ENCODE measurements around the gene PDGFC.

Gene PDGFC

DNA sequence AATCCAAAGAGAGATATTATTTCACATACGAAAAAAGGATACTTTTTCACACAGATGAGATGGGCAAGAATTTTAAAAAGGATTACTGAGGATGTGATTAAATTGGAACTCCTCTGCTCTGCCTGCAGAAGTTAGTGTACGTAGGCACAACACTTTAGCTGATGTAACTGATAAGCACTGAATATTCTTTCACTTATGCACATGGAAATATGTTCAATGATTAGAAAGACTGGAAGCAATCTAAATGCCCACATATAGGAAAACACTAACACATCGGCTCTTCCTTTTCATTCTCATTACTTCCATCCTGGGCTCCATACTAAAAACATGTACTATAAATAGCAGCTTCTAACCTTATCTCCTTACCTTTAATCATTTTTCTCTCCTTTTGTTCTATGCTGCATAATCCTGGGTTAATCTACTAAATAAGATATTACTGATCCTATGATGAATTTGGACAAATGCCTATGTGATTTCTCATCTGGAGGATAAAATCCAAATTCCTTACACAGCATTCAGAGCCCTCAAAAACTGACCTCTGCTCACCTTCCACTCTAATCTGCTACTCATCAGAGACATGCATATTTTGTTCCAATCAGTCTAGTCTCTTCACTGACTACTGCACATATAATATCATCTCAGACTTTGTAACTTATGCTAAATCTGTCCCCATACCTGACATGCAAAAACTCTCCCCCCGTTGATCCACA lies 197.8 kb downstream of the PDGFC start:
- peak; percentile 59 for DNase-seq (ENCODE audit: low read depth)
- TF ChIP-seq, protein P1, sequence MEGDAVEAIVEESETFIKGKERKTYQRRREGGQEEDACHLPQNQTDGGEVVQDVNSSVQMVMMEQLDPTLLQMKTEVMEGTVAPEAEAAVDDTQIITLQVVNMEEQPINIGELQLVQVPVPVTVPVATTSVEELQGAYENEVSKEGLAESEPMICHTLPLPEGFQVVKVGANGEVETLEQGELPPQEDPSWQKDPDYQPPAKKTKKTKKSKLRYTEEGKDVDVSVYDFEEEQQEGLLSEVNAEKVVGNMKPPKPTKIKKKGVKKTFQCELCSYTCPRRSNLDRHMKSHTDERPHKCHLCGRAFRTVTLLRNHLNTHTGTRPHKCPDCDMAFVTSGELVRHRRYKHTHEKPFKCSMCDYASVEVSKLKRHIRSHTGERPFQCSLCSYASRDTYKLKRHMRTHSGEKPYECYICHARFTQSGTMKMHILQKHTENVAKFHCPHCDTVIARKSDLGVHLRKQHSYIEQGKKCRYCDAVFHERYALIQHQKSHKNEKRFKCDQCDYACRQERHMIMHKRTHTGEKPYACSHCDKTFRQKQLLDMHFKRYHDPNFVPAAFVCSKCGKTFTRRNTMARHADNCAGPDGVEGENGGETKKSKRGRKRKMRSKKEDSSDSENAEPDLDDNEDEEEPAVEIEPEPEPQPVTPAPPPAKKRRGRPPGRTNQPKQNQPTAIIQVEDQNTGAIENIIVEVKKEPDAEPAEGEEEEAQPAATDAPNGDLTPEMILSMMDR (conservative IDR thresholded peaks at IDR 0.05; ENCODE audit: low read length): no peak
- H3K4me3 ChIP-seq (ENCODE audit: low read length): no peak overlapping the region; the same call in 1 of the 2 replicates

DNA sequence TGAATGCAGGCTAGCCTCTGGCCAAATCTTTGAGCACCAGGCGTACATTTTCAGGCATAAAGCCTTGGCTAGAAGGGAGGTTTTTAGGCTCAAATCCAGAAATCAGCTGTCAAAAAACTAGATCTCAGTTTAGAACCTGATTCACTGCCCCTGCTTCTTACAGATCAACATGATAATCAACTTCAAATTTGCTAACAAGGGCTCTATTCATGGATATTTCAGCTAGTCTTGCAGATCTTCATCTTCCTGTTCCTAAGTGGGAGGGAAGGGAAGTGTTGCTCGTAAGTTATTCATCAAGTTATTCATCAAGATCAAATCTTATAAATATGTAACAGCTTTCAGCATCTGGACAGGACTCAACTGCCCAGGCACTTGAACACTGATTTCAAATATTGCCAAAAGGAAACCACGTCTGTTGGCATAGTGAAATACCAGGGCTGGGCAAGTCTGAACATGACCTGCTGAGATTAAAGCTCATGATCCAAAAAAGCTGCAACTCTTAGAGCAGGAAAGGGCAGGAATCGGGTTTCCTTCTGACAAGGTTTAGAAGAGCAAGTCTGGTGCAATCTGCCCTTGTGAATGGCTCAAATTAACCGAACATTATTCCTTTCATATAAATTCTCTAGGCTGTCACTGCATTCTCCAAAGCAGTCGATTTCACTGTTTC lies 200.3 kb downstream of the PDGFC start:
- H3K4me3 ChIP-seq (ENCODE audit: low read length): peak overlapping the region; percentile 35
- DNase-seq (ENCODE audit: low read depth): peak; percentile 93
- TF ChIP-seq, protein P1 (conservative IDR thresholded peaks at IDR 0.05; ENCODE audit: low read length): no peak

DNA sequence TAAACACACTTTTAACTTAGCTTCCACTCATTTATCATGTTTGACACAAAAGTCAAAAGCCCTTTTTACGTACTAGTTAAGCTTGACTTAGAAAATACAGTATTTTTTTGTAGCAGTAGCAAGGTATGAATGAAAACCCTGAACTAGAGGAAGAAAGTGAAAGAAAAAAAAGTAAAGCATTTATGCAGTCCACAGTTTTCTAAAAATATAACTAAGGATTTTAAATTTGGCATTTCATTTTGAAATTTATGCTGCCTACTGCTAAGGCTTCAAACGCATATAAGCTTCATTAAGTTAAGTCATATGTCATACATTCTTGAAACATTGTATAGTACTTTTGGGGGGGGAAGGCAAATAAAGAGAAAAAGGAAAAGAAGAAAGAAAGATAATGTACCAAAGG lies 201.5 kb downstream of the PDGFC start:
- no peak for DNase-seq (ENCODE audit: low read depth)
- no peak overlapping the region for H3K4me3 ChIP-seq (ENCODE audit: low read length)
- TF ChIP-seq, protein P1 (conservative IDR thresholded peaks at IDR 0.05; ENCODE audit: low read length): no peak

DNA sequence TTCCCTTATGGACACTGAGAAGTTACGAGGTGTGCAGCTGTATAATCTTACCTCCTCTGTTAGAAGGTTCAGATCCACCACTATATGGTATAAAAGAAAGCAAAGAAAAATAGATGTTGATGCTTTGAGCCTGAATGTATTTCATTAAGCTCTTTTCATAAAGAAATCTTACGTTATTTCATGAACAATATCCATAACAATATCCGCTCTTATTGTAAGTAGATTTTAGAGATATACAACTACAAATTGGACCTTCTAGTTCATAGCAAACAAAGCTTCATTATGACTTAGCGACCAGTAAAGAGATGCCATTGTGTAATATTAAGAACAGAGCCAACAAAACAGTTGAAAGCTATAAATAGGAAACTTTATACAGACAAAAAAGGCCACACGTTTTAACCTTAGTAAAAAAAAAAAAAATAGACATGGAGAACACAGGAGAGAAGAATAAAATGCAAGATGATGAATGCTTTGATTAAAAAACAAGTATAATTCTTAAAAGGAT lies 203.6 kb downstream of the PDGFC start:
- no peak overlapping the region for H3K4me3 ChIP-seq (ENCODE audit: low read length)
- TF ChIP-seq, protein P1 (conservative IDR thresholded peaks at IDR 0.05; ENCODE audit: low read length): no peak
- DNase-seq (ENCODE audit: low read depth): no peak

DNA sequence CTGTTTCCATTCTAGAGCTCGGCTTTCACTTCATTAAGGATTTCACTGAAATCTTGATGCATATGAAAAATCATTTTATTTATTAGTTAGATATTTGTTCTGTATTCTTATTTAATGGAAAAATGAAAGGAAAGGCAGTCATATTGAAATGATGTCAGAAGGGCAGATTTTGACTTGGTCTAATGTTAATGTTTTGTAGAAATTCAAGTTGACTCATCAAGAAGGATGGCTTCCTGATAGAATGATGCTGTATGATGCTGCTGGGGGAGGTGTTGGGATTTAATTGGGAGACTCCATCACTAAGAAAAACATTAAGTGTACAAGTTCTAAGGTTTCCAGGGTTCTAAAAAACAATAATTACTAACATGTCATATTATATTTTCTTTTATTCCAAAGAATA lies 204.8 kb downstream of the PDGFC start:
- H3K4me3 ChIP-seq (ENCODE audit: low read length): no peak overlapping the region
- TF ChIP-seq, protein P1 (conservative IDR thresholded peaks at IDR 0.05; ENCODE audit: low read length): no peak
- no peak for DNase-seq (ENCODE audit: low read depth)

DNA sequence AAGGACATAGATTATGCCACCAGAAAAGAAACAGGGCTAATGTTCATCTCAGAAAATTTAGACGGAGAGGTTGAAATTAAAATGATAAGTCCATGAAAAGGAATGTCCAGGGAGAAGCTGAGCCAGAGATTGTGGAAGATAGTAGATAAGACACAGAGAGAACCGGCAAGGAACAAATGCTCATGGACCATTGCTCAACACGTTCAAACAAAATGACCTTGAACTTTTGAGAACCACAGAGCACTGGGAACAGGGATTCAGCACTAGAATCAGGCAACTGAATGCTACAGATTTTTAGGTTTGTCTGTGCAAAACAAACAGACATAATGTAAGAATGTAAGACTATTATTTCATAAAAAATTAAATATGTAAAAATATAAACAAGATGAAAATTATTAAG lies 206.3 kb downstream of the PDGFC start:
- H3K4me3 ChIP-seq (ENCODE audit: low read length): no peak overlapping the region
- DNase-seq (ENCODE audit: low read depth): no peak
- TF ChIP-seq, protein P1 (conservative IDR thresholded peaks at IDR 0.05; ENCODE audit: low read length): no peak

DNA sequence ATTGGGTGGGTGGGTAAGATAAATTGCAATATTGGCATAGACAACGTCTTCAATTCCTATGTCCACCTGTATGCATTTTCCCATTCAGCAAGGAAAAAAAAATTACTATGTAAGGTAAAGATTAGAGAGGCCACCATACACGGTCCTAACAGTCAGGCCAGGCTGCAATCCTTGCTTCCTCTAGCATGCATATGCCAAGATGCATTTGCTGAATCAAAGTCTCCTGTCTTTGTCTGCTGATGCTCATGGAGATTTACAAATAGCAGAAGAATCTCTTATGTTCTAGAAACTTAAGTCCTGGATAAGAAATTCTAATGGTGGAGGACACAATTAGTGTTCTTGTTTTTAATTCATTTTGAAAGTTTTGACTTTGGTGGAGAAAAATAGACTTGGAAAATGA lies 206.8 kb downstream of the PDGFC start:
- H3K4me3 ChIP-seq (ENCODE audit: low read length): no peak overlapping the region
- TF ChIP-seq, protein P1 (conservative IDR thresholded peaks at IDR 0.05; ENCODE audit: low read length): no peak
- no peak for DNase-seq (ENCODE audit: low read depth)

Measured in AG10803 (cell line).